ENCODE results near the gene PDE6B.
A peak's percentile ranks its signal among the peaks of the same experiment; 100 is the strongest.
"Not testable (repeated sequence)": the region's sequence is repeated elsewhere in the genome, so short reads cannot be mapped to it uniquely, and the experiment has no call there.

The PDE6B gene

DNA sequence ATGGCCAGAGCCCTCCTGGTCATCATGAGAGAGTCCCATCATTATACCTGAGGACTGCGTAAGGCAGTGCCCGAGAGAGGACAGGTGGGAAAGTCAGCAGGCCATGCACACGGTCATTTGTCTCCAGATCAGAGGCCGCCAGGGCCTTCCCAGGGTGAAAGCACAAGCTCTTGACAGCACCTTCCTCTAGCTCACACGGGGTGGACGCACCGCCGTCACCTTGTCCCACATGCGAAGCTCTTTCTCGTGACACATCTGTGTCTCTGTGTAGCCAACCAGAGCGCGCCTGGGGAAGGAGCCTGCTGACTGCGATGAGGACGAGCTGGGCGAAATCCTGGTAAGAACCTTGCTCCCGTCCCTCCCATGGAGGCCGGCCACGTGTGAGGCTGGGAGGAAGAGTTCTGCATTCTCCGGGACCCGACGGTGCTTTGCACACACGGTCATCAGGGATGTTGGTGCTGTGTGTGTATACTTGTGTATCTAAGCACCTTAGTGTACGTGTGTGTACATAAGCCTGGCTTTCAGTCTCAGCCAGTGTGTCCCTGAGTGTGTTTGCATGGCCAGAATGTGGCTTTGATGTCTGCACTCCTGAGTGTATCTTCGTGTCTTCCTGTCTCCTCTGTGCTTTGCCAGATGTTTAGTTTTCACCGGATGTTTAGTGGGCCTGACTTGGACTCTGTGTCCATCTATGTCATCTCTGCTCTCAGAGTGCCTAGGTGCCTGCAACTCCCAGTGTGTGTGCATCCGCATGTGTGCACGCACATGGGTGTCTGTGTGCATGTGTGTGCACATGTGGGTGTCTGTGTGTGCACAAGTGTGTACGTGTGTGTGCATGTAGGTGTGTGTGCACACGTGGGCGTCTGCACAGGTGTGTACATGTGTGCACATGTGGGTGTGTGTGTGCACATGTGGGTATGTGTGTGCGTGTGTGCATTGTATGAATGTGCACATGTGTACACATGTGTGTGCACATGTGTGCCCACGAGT, 33.6 kb downstream of the PDE6B start:
- DNase-seq: no peak

DNA sequence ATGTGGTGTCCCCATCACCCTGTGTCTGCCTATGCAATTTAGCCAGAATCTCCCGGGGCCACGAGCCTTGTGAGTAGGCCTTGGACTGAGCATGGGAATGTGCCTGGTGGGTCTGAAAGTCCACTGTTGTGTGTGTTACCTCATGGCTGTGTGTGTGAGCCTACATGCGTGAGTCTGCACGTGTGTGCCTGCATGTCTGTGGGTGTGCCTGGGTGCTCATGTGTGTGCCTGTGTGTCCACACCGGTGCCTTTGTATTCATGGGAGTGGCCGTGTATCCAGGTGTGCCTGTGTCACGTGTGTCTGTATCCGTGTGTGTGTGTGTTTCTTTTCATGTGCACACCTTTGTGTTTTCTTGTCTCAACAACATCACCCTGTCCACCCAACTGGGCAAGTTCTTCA, 34.5 kb downstream of the PDE6B start:
- no peak for DNase-seq

GRCh38 chr4:660401-660800, 35.0 kb downstream of the PDE6B start:
- no peak for DNase-seq

DNA sequence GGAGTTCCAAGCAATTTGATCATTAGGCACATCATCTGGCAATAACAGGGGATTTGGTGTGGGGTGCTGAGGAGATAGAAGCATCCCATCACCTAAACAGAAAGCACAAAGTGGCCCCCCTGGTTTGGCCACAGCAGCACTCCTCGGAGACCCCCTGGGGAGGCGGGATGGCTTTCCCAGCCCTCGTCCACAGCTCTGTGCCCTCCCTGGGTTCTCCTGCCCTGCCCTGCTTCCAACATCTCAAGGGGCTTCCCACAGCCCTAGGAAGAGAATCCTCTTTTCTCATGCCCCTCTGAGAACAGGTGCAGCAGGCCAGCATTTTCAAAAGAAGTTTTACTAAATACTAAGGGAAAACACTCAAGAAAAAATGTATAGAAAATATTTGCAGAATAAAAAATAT, 35.9 kb downstream of the PDE6B start:
- no peak for DNase-seq

DNA sequence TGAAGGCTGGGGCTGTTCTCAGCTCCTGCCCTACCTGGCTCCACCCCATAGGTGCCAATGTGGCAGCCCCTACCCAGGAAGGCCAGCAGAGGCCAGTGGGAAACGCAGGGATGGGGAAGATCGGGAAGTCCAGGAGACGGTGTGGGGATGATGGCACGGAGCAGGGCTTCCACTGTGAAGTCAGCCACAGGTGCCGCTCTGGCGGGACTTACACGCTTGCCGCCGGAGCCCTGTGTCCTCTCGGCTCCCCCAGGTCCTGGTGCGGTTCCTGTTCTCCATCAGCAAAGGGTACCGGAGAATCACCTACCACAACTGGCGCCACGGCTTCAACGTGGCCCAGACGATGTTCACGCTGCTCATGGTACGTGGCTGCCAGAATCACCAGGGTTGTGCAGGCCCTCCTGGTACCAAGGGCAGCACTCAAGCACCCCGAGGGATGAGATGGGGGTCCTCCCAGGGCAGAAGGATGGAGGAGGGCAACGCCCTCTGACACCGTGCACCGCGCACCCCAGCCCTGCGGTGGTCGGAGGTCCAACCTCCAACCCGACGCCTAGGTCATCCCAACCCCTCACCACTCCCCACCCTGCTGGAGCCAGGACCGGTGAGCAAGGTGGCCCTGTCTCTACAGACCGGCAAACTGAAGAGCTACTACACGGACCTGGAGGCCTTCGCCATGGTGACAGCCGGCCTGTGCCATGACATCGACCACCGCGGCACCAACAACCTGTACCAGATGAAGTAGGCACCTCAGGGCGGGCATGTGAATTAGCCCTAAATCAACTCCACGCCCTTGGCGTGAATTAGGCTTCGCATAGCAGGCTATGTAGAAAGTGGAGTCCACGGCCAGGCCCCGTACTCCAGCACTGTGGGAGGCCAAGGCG, 36.7 kb downstream of the PDE6B start:
- no peak for DNase-seq

DNA sequence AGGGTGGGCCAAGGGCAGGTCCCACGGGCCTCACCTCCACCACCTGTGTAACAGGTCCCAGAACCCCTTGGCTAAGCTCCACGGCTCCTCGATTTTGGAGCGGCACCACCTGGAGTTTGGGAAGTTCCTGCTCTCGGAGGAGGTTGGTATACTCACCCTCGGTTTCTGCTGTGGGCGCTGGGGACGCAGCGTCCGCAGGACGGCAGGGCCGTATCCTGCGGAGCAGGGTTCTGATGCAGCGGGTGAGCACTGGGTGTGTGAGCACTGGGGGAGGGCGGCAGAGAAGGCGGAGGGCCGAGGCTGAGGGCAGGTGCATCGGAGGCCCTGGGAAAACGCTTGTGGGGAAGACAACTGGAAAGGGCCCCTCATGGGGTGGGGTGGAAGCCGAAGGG, 37.7 kb downstream of the PDE6B start:
- DNase-seq: no peak

DNA sequence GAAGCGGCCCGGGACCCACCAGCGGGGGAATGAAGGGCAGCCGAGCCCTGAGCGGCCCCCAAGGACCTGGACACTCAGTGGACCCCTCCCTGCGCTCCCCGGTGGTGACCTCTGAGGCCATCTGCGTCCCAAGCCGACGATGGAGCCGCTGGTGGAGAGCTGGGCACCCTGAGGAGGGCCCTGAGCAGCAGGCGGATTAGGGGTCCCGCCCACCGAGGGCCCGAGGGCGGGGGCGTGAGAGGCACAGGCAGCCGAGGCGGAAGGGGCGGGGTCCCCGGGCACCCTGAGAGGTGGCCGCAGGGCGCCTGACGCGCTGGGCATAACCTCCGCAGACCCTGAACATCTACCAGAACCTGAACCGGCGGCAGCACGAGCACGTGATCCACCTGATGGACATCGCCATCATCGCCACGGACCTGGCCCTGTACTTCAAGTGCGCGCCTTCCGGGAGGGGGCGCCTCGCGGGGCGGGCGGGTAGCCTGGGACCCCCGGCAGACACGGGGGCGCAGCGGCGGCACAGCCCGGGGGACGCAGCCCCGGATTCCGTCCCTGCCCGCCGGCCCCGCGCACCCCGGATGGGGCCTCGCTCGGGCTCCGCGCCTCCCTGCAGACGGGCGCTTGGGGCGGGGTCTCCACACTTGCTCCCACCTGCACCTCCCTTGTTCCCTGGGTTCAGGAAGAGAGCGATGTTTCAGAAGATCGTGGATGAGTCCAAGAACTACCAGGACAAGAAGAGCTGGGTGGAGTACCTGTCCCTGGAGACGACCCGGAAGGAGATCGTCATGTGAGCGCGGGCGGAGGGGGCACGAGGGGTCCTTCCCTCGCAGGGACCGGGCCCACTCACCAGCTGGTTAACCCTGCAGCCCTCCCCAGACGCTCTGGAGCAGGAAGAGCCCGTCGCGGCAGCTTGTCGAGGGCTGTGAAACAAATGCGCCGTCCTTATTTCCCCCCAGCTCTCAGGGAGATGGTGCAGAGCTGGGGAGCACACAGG, 38.4 kb downstream of the PDE6B start:
- peak; percentile 76 for DNase-seq

DNA sequence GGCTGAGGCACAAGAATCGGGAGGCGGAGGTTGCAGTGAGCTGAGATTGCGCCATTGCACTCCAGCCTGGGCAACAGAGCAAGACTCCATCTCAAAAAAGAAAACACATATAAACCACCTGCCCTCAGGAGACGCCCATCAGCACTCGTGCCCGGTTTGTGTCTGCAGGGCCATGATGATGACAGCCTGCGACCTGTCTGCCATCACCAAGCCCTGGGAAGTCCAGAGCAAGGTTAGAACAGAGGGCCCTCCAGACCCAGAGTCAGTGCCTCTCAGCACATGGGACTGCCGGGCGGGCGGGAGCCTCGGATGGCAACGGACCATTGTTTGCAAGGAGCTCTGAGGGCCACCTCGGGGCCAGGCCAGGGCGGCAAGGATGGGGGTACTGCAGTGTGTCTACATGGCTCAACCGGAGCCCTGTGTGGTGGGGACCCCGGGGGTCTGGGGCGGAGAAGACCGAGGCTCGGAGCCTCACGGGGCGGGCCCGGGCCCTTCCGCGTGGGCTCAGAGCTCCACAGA, 39.4 kb downstream of the PDE6B start:
- no peak for DNase-seq

- no peak for DNase-seq
These were observed 40.0 kb downstream of the PDE6B start for GRCh38 chr4:665381-665750.

GRCh38 chr4:665751-666435, 40.5 kb downstream of the PDE6B start:
- DNase-seq: no peak

DNA sequence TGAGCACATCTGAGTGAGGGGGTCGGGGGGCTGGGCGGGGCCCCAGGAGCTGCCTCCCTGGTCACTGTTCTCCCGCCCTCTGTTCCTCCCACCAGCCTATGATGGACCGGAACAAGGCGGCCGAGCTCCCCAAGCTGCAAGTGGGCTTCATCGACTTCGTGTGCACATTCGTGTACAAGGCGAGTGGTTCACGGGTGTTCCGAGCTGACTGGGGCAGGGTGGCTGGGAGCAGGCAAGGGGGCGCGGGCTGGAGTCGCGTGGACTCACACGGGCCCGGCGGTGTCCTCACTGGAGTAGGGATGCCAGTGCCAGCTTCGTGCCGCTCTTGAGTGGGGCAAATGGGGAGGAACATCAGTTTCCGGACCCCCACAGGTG, 41.0 kb downstream of the PDE6B start:
- DNase-seq: no peak

- DNase-seq: no peak
These were observed 41.6 kb downstream of the PDE6B start for GRCh38 chr4:666822-667544.

DNA sequence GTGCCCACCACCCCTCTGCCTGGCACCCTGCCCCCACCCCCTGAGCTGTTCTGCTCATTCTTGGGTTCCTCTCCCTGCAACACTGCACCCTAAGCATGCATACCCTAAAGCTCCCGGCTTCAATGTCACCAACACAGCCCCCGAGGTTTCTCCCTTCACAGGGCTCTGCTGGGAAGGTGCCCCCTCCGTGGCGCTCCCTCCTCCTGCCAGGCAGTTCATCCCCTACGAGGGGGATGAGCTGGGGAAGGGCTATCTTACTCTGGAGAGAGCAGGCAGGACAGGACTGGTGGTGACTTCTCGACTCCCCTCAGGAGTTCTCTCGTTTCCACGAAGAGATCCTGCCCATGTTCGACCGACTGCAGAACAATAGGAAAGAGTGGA, 42.2 kb downstream of the PDE6B start:
- DNase-seq: no peak

GRCh38 chr4:668219-668618, 42.8 kb downstream of the PDE6B start:
- not testable (repeated sequence) for DNase-seq

- not testable (repeated sequence) for DNase-seq
These were observed 44.6 kb downstream of the PDE6B start for GRCh38 chr4:669806-670559.

DNA sequence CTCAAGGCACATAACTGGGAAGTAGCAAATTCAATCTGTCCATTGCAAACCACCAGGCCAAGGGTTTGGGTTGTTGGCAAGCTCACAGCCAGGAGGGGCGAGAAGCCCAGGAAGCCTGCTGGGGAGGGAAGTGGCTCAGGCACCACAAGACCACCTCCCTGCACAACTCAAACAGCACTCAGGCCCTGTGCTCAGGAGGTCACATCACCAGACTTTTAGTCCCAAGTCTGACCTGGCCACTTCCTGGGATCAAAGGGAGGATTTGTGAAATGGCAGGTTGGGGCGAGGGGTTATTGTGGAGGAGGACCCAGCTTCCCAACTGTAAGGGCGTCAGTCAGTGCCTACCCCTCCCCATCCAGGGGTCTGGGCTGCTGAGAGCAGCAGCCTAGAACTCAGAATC, 46.4 kb downstream of the PDE6B start:
- no peak for DNase-seq

- DNase-seq: no peak
These were observed 48.1 kb downstream of the PDE6B start for GRCh38 chr4:673349-674091.

DNA sequence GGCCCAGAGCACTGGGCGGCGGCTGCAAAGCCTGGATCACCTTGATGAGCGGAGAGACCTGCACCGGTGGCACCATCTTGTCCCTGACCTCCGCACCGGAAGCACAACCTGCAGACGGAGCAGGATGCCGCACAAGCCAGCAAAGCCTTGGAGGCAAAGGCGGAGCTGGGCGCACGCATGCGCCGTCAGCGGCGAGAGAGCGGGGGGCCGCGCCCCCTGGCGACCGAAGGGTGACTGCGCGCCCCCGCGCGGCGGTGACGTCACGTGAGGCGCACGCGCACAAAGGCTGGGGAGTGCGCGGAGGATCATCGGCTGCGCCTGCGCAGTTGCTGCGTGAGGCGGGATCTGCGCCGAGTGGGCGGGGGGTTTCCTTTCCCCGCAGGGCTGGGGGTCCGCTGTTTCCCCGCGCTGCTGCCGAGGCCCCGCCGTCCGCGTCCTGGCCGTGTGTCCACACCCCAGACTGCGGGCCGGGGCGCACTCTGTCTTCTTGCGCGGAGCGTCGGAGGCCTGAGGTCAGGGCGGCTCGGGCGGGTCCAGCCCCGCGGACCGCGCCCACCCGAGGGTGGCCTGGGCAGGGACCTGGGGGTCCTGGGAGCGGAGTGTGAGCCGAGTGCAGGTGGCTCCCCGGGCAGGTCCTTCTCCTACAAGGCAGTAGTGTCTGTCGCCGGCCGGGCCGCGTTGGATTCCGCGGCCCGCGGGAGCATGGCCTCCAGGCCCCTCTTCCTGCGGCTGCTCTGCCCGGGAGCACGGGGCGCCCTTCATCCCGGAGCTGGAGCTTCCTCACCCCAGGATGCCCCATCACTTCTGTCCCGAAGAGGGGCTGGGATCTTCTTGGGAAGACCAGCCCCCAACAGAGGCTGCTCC, 49.0 kb downstream of the PDE6B start, which contains the start of the genes ATP5ME and MYL5:
ATP5ME (minus strand) TSS at position 105 of the 864 bp plus-strand sequence; CDS start at position 76, 29 bp downstream.
MYL5 (plus strand) TSS at position 371 of the 864 bp plus-strand sequence. CDS start 3,485 bp downstream, outside the sequence.
- peak; percentile 100 for DNase-seq

Data from activated T-cell treated with anti-CD3 and anti-CD28 coated beads, Interleukin-2, amount 50 U/mL, for 1 hour (primary cell).